GM19467 (cell line): ENCODE measurements around the gene PNMA3.
"Not testable (repeated sequence)": the region's sequence is repeated elsewhere in the genome, so short reads cannot be mapped to it uniquely, and the experiment has no call there.

Experiments
- ATAC-seq: cut with Tn5 transposase; IDR thresholded peaks from one replicate; pipeline ENCODE4 v1.9.1; 2021; ENCODE audit warnings: mild to moderate bottlenecking, moderate library complexity; ENCODE audit not compliant: unreplicated experiment

The PNMA3 gene

GRCh38 chrX:153073331-153073730 is 17.1 kb downstream of the PNMA3 start:
- ATAC-seq: not testable (repeated sequence)

GRCh38 chrX:153074262-153074899 is 18.1 kb downstream of the PNMA3 start:
- no peak for ATAC-seq

DNA sequence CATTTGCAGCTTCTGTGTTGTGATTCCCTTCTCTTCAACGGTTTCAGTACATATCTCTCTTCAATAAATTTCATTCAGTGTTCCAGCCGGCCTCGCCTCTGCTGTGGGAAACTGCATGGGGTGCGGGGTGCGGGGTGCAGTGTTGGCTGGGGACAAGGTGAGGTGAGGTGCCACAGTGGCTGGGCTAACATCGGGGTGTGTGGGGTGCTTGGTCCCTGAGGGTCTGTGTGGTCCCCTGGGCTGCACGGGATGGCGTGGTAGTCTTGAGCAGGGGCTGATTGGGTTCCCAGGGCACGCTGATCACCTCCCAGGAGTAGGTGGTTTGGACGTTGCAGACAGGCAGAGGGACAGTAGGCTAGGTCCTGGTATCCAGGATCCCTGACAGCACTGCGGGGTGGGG is 18.7 kb downstream of the PNMA3 start:
- ATAC-seq: no peak

DNA sequence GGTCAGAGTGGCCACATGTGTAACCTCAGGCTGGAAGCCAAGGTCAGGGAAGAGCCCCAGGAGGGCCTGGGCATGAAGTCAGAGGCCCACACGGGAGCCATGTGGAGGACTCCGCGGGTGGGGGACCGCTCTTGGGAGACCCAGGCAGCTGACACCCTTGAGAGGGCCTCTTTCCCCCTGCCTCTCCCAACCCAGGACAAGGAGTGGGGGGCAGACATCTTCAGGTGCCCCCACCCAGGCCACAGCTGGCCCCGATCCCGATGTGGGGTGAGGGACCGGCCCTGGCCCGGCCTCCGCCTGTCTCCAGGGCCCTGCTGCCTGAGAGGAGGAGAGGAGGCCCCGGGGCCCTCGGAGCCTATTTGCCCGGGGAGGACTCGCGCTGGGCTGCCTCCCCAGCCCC is 19.1 kb downstream of the PNMA3 start:
- ATAC-seq: no peak

GRCh38 chrX:153077437-153078135 is 21.3 kb downstream of the PNMA3 start:
- not testable (repeated sequence) for ATAC-seq

- not testable (repeated sequence) for ATAC-seq
These were observed 27.1 kb downstream of the PNMA3 start for GRCh38 chrX:153083238-153083923.

DNA sequence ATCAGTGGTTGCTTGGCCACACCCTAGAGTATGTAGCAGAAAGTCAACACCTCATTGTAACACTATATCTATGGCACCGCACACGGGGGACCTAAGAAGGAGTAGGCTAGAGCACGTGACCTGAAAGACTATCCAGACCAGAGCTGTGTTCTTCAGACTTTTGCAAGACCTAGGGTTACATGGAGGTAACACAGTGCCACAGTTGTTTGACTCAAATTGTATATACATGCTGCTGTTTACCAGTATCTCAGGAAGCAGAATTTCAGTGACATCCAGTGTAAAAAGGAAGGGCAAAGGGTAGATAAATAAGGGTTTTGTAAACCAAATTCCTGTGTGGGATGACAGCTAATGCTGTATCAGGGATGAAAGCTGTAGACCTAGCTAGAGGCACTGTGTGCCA is 46.1 kb downstream of the PNMA3 start:
- no peak for ATAC-seq

- not testable (repeated sequence) for ATAC-seq
These were observed 48.7 kb downstream of the PNMA3 start for GRCh38 chrX:153104959-153105358.

DNA sequence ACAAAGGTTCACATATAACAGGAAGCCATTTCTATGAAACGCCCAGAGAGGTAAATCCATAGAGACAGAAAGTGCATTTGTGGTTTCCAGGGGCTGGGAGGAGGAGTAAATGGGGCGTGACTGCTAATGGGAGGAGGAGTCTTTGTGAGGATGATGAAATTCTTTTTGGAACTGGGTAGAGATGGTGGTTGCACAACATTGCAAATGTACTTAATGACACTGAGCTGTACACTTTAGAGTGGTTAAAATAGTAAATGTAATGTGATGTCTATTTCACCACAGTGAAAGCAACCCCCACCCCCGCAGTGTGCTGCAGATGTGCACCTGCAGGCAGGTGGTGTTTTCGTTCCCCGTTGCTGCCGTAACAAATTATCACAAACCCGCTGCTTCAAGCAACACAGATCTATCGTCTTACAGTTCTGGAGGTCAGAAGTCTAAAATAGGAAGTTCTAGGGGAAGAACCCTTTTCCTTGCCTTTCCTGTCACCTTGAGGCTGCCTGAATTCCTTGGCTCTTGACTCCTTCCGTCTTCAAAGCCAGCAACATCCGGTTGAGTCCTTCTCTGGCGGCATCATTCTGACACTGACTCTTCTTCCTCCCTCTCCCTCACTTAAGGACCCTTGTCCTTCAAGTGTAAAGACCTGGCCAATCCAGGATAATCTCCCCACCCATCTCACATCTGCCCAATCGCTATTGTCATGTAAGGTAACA is 50.0 kb downstream of the PNMA3 start:
- not testable (repeated sequence) for ATAC-seq
